SK-N-SH (cell line): ENCODE measurements around the gene KISS1R. TPM values are rescaled to one million over a fixed set of nuclear protein-coding genes. Genes with fewer than 3 reads are reported as not detected.

Experiments
- CTCF ChIA-PET: fragments of 300-600, 350-600 bp; formaldehyde crosslinking; extraction: SDS; loops from one replicate; lab custom pipeline; 2021; lab: Yijun Ruan, JAX
- POLR2A ChIA-PET: fragments of 350-600 bp; sonication (Branson Sonifier 250); formaldehyde crosslinking; extraction: SDS; loops from one replicate; lab custom pipeline; 2020; ENCODE audit warnings: antibody characterized with exemption, inconsistent platforms; lab: Yijun Ruan, JAX
- DNase-seq: peaks from one replicate; pipeline ENCODE4 v3.0.0; 2012
- H2AFZ ChIP-seq: fragments of 200-600 bp; sonication (generic); 2 replicates; pipeline ENCODE4 v1.8.1; 2016; ENCODE audit warnings: antibody characterized with exemption, mild to moderate bottlenecking, low read depth
- H3F3A ChIP-seq: fragments of 200-600 bp; sonication (generic); replicated peaks from 2 replicates; pipeline ENCODE3; 2016; ENCODE audit warnings: antibody characterized with exemption, mild to moderate bottlenecking; ENCODE audit not compliant: insufficient read depth
- H3K27ac ChIP-seq, 2 experiments: fragments of 200-500 bp in 1 of 2; fragments of 200-600 bp in 1 of 2; sonication (Bioruptor generic) in 1 of 2; sonication (generic), shearing (Covaris generic) in 1 of 2; 2 replicates each; pipeline versions ENCODE4 v1.5.1 to v1.6.1; 2014 to 2016; ENCODE audit warnings: low read depth in 2 of 2, inconsistent platforms in 1 of 2, low read length in 1 of 2, mild to moderate bottlenecking in 1 of 2, mixed read lengths in 1 of 2
- H3K27me3 ChIP-seq: fragments of 200-600 bp; sonication (generic), shearing (Covaris generic); 2 replicates; pipeline ENCODE4 v1.6.1; 2016; ENCODE audit warnings: mixed run types; ENCODE audit not compliant: insufficient read depth
- H3K36me3 ChIP-seq, 2 experiments: fragments of 200-500 bp in 1 of 2; fragments of 200-600 bp in 1 of 2; sonication (Bioruptor generic) in 1 of 2; sonication (generic) in 1 of 2; replicated peaks in 1 of 2; 2 replicates each; pipeline versions ENCODE3 to v1.5.1; 2014 to 2016; ENCODE audit warnings: low read length in 1 of 2, mild to moderate bottlenecking in 1 of 2; ENCODE audit not compliant: insufficient read depth in 2 of 2, control insufficient read depth in 1 of 2
- H3K4me1 ChIP-seq, 2 experiments: fragments of 200-500 bp in 1 of 2; fragments of 200-600 bp in 1 of 2; sonication (Bioruptor generic) in 1 of 2; sonication (generic), shearing (Covaris generic) in 1 of 2; 2 replicates each; pipeline versions ENCODE4 v1.5.1 to v1.6.1; 2014 to 2016; ENCODE audit warnings: low read depth in 1 of 2, low read length in 1 of 2, mixed run types in 1 of 2; ENCODE audit not compliant: insufficient read depth in 2 of 2, control insufficient read depth in 1 of 2
- H3K4me2 ChIP-seq: fragments of 200-600 bp; sonication (generic), shearing (Covaris generic); 2 replicates; pipeline ENCODE4 v1.6.1; 2017; ENCODE audit warnings: mixed run types
- H3K4me3 ChIP-seq, 2 experiments: fragments of 200-500 bp in 1 of 2; fragments of 200-600 bp in 1 of 2; sonication (Bioruptor generic) in 1 of 2; sonication (generic), shearing (Covaris generic) in 1 of 2; 2 replicates each; pipeline versions ENCODE4 v1.5.1 to v1.8.1; 2014 to 2016; ENCODE audit warnings: low read depth in 2 of 2, inconsistent platforms in 1 of 2, low read length in 1 of 2, mild to moderate bottlenecking in 1 of 2, mixed read lengths in 1 of 2, moderate library complexity in 1 of 2
- H3K79me2 ChIP-seq: fragments of 200-600 bp; sonication (generic); 2 replicates; pipeline ENCODE4 v1.8.1; 2017; ENCODE audit warnings: mild to moderate bottlenecking; ENCODE audit not compliant: insufficient read depth
- H3K9ac ChIP-seq: fragments of 200-600 bp; sonication (generic); 2 replicates; pipeline ENCODE4 v1.6.1; 2017; ENCODE audit warnings: mixed run types
- H3K9me2 ChIP-seq: fragments of 200-600 bp; sonication (generic); 2 replicates; pipeline ENCODE4 v1.6.1; 2017; ENCODE audit warnings: mixed run types
- H3K9me3 ChIP-seq: fragments of 200-600 bp; sonication (generic); 2 replicates; pipeline ENCODE4 v1.6.1; 2017; ENCODE audit warnings: mixed run types, mild to moderate bottlenecking, moderate library complexity
- H4K20me1 ChIP-seq: fragments of 200-600 bp; sonication (generic); 2 replicates; pipeline ENCODE4 v1.6.1; 2017; ENCODE audit warnings: mild to moderate bottlenecking, mixed run types; ENCODE audit not compliant: insufficient read depth
- ELF1 ChIP-seq: IDR thresholded peaks from 2 replicates; pipeline ENCODE4 v1.4.0; 2012
- EP300 ChIP-seq, 2 experiments: IDR thresholded peaks; 2 replicates each; pipeline versions ENCODE4 v1.4.0 to v1.6.1; 2012; ENCODE audit warnings: borderline replicate concordance in 1 of 2, low read depth in 1 of 2, low read length in 1 of 2
- EZH2phosphoT487 ChIP-seq: fragments of 200-600 bp; sonication (generic); IDR thresholded peaks from 2 replicates; pipeline ENCODE4 v1.6.1; 2017; ENCODE audit warnings: low read depth, mixed run types, mild to moderate bottlenecking, antibody characterized with exemption, moderate library complexity, borderline replicate concordance
- FOSL2 ChIP-seq: IDR thresholded peaks from 2 replicates; pipeline ENCODE4 v1.4.0; 2012; ENCODE audit warnings: low read depth, mild to moderate bottlenecking, moderate library complexity, borderline replicate concordance
- GABPA ChIP-seq: IDR thresholded peaks from 2 replicates; pipeline ENCODE4 v1.4.0; 2012; ENCODE audit warnings: low read depth, mild to moderate bottlenecking
- MXI1 ChIP-seq: IDR thresholded peaks from 2 replicates; pipeline ENCODE4 v1.6.1; 2012; ENCODE audit warnings: mild to moderate bottlenecking, low read depth, low read length, improper control_type of control experiment
- NFIC ChIP-seq: IDR thresholded peaks from 2 replicates; pipeline ENCODE4 v1.4.0; 2012; ENCODE audit warnings: borderline replicate concordance
- NRF1 ChIP-seq: IDR thresholded peaks from 2 replicates; pipeline ENCODE4 v1.6.1; 2012; ENCODE audit warnings: low read depth, mild to moderate bottlenecking, low read length
- PBX3 ChIP-seq: IDR thresholded peaks from 2 replicates; pipeline ENCODE4; 2012
- POLR2AphosphoS5 ChIP-seq: IDR thresholded peaks from 2 replicates; pipeline ENCODE4 v1.6.1; 2012; ENCODE audit warnings: low read depth, low read length
- RFX5 ChIP-seq: IDR thresholded peaks from 2 replicates; pipeline ENCODE4 v1.6.1; 2012; ENCODE audit warnings: mild to moderate bottlenecking, improper control_type of control experiment, low read length
- RXRA ChIP-seq: IDR thresholded peaks from 2 replicates; pipeline ENCODE4 v1.4.0; 2012; ENCODE audit warnings: low read depth, mild to moderate bottlenecking, borderline replicate concordance
- SIN3A ChIP-seq: IDR thresholded peaks from 2 replicates; pipeline ENCODE4 v1.6.1; 2012; ENCODE audit warnings: low read depth, mild to moderate bottlenecking, low read length, moderate library complexity, borderline replicate concordance
- SMC3 ChIP-seq: IDR thresholded peaks from 2 replicates; pipeline ENCODE4 v1.6.1; 2012; ENCODE audit warnings: low read depth, low read length, improper control_type of control experiment
- TEAD4 ChIP-seq: IDR thresholded peaks from 2 replicates; pipeline ENCODE4 v1.4.0; 2012; ENCODE audit warnings: mild to moderate bottlenecking, borderline replicate concordance; ENCODE audit not compliant: insufficient read depth
- ZBTB33 ChIP-seq: IDR thresholded peaks from 2 replicates; pipeline ENCODE4 v1.4.0; 2012; ENCODE audit warnings: low read depth, borderline replicate concordance
- WGBS: methylation state at CpG from one replicate; pipeline ENCODE4 v1.1.6; 2017; ENCODE audit warnings: low lambda C conversion rate; 5-methylcytosine and 5-hydroxymethylcytosine counted together
- polyA plus RNA-seq, 3 experiments: library from polyadenylated mRNA; depleted of rRNA; stranded (reverse); fragments of >200 nt; gene quantifications; 2 replicates each; pipeline ENCODE4 v1.2.3, GENCODE V29; 2012
- TF ChIP-seq, protein P1 (sequence below): fragments of 150-350 bp; IDR thresholded peaks from 2 replicates; pipeline ENCODE4 v1.6.1; 2017; ENCODE audit warnings: antibody characterized with exemption, low read length, low read depth, borderline replicate concordance

The KISS1R gene
- polyA plus RNA-seq, 1 of the 3 experiments (the other 2 are of a cell fraction), result not detected

DNA sequence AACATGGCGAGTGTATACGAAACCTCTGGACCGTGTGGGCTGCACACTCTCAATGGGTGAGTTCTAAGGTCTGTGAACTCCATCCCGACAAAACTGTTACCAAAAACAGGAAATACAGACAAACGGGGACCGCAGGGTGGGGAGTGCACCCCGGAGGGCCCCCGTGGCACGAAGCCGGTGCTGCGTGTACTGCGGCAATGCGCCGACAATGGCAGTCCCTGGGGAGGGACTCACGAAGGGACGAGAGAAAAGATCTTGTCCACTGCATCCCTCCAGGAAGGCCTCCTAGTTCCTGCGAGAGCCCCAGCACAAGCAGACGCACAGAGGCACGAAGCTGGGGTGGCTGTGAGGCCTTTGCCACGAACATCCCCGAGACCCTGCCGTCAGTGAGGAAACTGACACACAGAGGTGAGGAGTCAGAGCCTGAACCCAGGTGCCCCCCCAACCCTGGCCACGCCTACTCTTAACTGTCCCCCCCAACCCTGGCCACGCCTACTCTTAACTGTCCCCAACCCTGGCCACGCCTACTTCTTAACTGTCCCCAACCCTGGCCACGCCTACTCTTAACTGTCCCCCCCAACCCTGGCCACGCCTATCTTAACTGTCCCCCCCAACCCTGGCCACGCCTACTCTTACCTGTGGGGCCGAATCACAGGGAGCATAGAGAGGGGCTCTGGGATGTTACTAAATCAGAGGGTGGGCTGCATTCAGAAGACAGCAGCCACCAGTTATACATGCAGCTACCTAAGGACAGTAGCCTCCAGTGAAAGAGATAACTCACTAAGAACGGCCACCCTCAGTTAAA, 28.4 kb upstream of the KISS1R start:
- H3K36me3 ChIP-seq, result peaks cover 4 to 45% of the 10 kb centered on the region in 2 experiments
- H2AFZ ChIP-seq, result no peak overlapping the region
- peaks cover 0 to 20% of the 10 kb centered on the region in 2 experiments; a peak in 1 of 4 replicates for H3K4me1 ChIP-seq
- POLR2A ChIA-PET, result no interaction called here
- no peaks in the 10 kb centered on the region for H3K9me3 ChIP-seq
- H3K4me2 ChIP-seq, result no peak overlapping the region
- H3K79me2 ChIP-seq, result peaks cover 14% of the 10 kb centered on the region
- 91% methylated on average over 12 of the region's 30 CpGs for WGBS
- CTCF ChIA-PET, result interaction anchor here (0.6 kb wide), 1 partner anchor 361 kb away, joined by 3 read pairs; no protein-coding TSS in a partner anchor
- no peaks in the 10 kb centered on the region for H3K9me2 ChIP-seq
- no peak overlapping the region; a peak in 1 of 4 replicates for H3K27ac ChIP-seq
- TF ChIP-seq GABPA (no peak), ZBTB33 (no peak), RXRA (no peak), MXI1 (no peak), TEAD4 (no peak)
- peaks cover 9% of the 10 kb centered on the region for H3F3A ChIP-seq
- H3K9ac ChIP-seq, result no peak overlapping the region
- no peak for DNase-seq
- no peak overlapping the region for H3K4me3 ChIP-seq
- no peaks in the 10 kb centered on the region for H4K20me1 ChIP-seq
- H3K27me3 ChIP-seq, result no peaks in the 10 kb centered on the region

- CTCF ChIA-PET, result no interaction called here
- 92% methylated on average over 13 of the region's 26 CpGs for WGBS
Measured at GRCh38 chr19:889662-890295, 27.4 kb upstream of the KISS1R start.

More at GRCh38 chr19:889662-890295, 27.4 kb upstream of the KISS1R start:
- DNase-seq, result no peak
- peaks cover 4 to 36% of the 10 kb centered on the region in 2 experiments for H3K36me3 ChIP-seq
- peaks cover 14% of the 10 kb centered on the region for H3K79me2 ChIP-seq
- H3K4me3 ChIP-seq, result no peak overlapping the region
- H4K20me1 ChIP-seq, result no peaks in the 10 kb centered on the region
- H3K4me2 ChIP-seq, result no peak overlapping the region
- H3K27me3 ChIP-seq, result no peaks in the 10 kb centered on the region
- H2AFZ ChIP-seq, result no peak overlapping the region
- H3K9me2 ChIP-seq, result no peaks in the 10 kb centered on the region
- POLR2A ChIA-PET, result no interaction called here
- no peak overlapping the region for H3K9ac ChIP-seq
- H3K9me3 ChIP-seq, result no peaks in the 10 kb centered on the region
- peaks cover 0 to 20% of the 10 kb centered on the region in 2 experiments; a peak in 1 of 4 replicates for H3K4me1 ChIP-seq
- TF ChIP-seq ELF1 (no peak), FOSL2 (no peak), SMC3 (no peak), NFIC (no peak), RXRA (no peak), SIN3A (no peak), GABPA (no peak), NRF1 (no peak), PBX3 (no peak), EZH2phosphoT487 (no peak), POLR2AphosphoS5 (no peak), RFX5 (no peak), EP300 (IDR thresholded peaks at IDR 0.05; ENCODE audit: borderline replicate concordance in 1 of 2, low read depth in 1 of 2, low read length in 1 of 2) (no peak), TEAD4 (no peak)
- TF ChIP-seq, protein P1, sequence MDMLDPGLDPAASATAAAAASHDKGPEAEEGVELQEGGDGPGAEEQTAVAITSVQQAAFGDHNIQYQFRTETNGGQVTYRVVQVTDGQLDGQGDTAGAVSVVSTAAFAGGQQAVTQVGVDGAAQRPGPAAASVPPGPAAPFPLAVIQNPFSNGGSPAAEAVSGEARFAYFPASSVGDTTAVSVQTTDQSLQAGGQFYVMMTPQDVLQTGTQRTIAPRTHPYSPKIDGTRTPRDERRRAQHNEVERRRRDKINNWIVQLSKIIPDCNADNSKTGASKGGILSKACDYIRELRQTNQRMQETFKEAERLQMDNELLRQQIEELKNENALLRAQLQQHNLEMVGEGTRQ, result no peak
- H3K27ac ChIP-seq, result no peak overlapping the region
- H3F3A ChIP-seq, result peaks cover 18% of the 10 kb centered on the region
